Activated CD8-positive, alpha-beta T cell treated with anti-CD3 and anti-CD28 coated beads for 36 hours (primary cell): Measurements from ENCODE around the gene TNRC6C. TPM values are rescaled to one million over a fixed set of nuclear protein-coding genes. Genes with fewer than 3 reads are reported as not detected.
A peak's percentile ranks its signal among the peaks of the same experiment; 100 is the strongest.

Experiments
- ATAC-seq: fragments of 200-7000 bp; cut with Tn5 transposase; one replicate; pipeline ENCODE4 v1.10.0; 2021; ENCODE audit warnings: mild to moderate bottlenecking, moderate library complexity
- CTCF ChIA-PET: fragments of 350-600 bp; sonication (Branson Sonifier 250); formaldehyde crosslinking; loops from one replicate; lab custom pipeline; 2021; ENCODE audit warnings: antibody characterized with exemption; lab: Charles Lee
- POLR2A ChIA-PET: fragments of 350-600 bp; sonication (Branson Sonifier 250); formaldehyde crosslinking; loops from one replicate; lab custom pipeline; 2021; ENCODE audit warnings: antibody characterized with exemption; lab: Charles Lee
- DNase-seq: peaks from one replicate; pipeline ENCODE4 v3.0.0-alpha.2; 2020
- H3K27ac Mint-ChIP-seq: one replicate; pipeline ENCODE4 v1.8.0; 2021; ENCODE audit warnings: mild to moderate bottlenecking, mixed read lengths
- H3K27me3 Mint-ChIP-seq: one replicate; pipeline ENCODE4 v1.8.0; 2021; ENCODE audit warnings: mixed read lengths
- H3K36me3 Mint-ChIP-seq: one replicate; pipeline ENCODE4 v1.8.0; 2021; ENCODE audit warnings: low read depth, mixed read lengths
- H3K4me1 Mint-ChIP-seq: one replicate; pipeline ENCODE4 v1.8.0; 2021; ENCODE audit warnings: low read depth, mixed read lengths
- H3K4me3 Mint-ChIP-seq: one replicate; pipeline ENCODE4 v1.8.0; 2021; ENCODE audit warnings: mild to moderate bottlenecking, moderate library complexity, mixed read lengths
- H3K9me3 Mint-ChIP-seq: one replicate; pipeline ENCODE4 v1.8.0; 2021; ENCODE audit warnings: mixed read lengths
- CTCF ChIP-seq: fragments of 200-600 bp; IDR thresholded peaks from one replicate; pipeline ENCODE4 v1.8.0; 2022; ENCODE audit warnings: antibody characterized with exemption, mild to moderate bottlenecking
- intact Hi-C: fragments of 100-400 bp; cut with micrococcal nuclease; formaldehyde crosslinking; loops from one replicate; pipeline ENCODE4 v1.10.0; 2022
- total RNA-seq, 2 experiments: library from RNA; stranded (reverse); gene quantifications; one replicate each; pipeline ENCODE4 v1.2.3, GENCODE V29; 2021

Gene TNRC6C
- total RNA-seq, 2 experiments from 2014 or later = 26.4 to 26.6 TPM

GRCh38 chr17:78016852-78017251 lies 58.3 kb downstream of the TNRC6C start:
- intact Hi-C loops = loop anchor here (10.0 kb wide), 1 partner anchor 472 kb away; no protein-coding TSS in a partner anchor
- ChIA-PET POLR2A (interaction anchor here (0.6 to 1.3 kb wide), 3 partner anchors 13 to 492 kb away, joined by 3 to 4 read pairs (median 3); no protein-coding TSS in a partner anchor), CTCF (interaction anchor here (0.8 to 4.8 kb wide), 11 partner anchors 8 to 474 kb away, joined by 3 to 37 read pairs (median 4); partner anchors contain the start of gene TNRC6C)
- Mint-ChIP-seq H3K36me3 (peaks cover 3% of the 10 kb centered on the region), H3K4me3 (no peak overlapping the region), H3K27ac (no peak overlapping the region), H3K4me1 (peaks cover 36% of the 10 kb centered on the region), H3K9me3 (no peaks in the 10 kb centered on the region), H3K27me3 (no peaks in the 10 kb centered on the region)
- ATAC-seq (no peak), DNase-seq (no peak)
- TF ChIP-seq CTCF = no peak

GRCh38 chr17:78019367-78019975 lies 61.0 kb downstream of the TNRC6C start:
- Mint-ChIP-seq H3K36me3 (peaks cover 7% of the 10 kb centered on the region), H3K27ac (peak overlapping the region; percentile 90), H3K27me3 (no peaks in the 10 kb centered on the region), H3K9me3 (no peaks in the 10 kb centered on the region), H3K4me1 (peaks cover 31% of the 10 kb centered on the region), H3K4me3 (no peak overlapping the region)
- CTCF ChIA-PET = interaction anchor here (0.7 to 4.8 kb wide), 52 partner anchors 10 to 657 kb away, joined by 3 to 45 read pairs (median 4); partner anchors contain the start of gene TNRC6C
- peak; percentile 72 for TF ChIP-seq CTCF
- POLR2A ChIA-PET = interaction anchor here (0.6 to 1.8 kb wide), 6 partner anchors 12 to 181 kb away, joined by 3 to 4 read pairs (median 4); no protein-coding TSS in a partner anchor
- DNase-seq = no peak
- no peak for ATAC-seq
- intact Hi-C loops = loop anchor here (10.0 kb wide), 1 partner anchor 475 kb away; no protein-coding TSS in a partner anchor

GRCh38 chr17:78019976-78020716 lies 61.6 kb downstream of the TNRC6C start:
- H3K4me3 Mint-ChIP-seq = peak overlapping the region; percentile 50
- ATAC-seq = peak; percentile 78
- intact Hi-C loops = loop anchor here (10.0 kb wide), 1 partner anchor 475 kb away; no protein-coding TSS in a partner anchor
- H3K27me3 Mint-ChIP-seq = no peaks in the 10 kb centered on the region
- TF ChIP-seq CTCF = no peak
- DNase-seq = no peak
- H3K27ac Mint-ChIP-seq = peak overlapping the region; percentile 90
- CTCF ChIA-PET = interaction anchor here (0.6 to 4.8 kb wide), 43 partner anchors 7 to 480 kb away, joined by 3 to 45 read pairs (median 5); no protein-coding TSS in a partner anchor
- H3K36me3 Mint-ChIP-seq = peaks cover 7% of the 10 kb centered on the region
- POLR2A ChIA-PET = interaction anchor here (0.5 to 1.8 kb wide), 10 partner anchors 11 to 648 kb away, joined by 3 to 6 read pairs (median 4); partner anchors contain the start of gene TNRC6C
- no peaks in the 10 kb centered on the region for H3K9me3 Mint-ChIP-seq
- peaks cover 31% of the 10 kb centered on the region for H3K4me1 Mint-ChIP-seq

GRCh38 chr17:78020717-78021108 lies 62.2 kb downstream of the TNRC6C start:
- DNase-seq (no peak), ATAC-seq (peak; percentile 28)
- Mint-ChIP-seq H3K9me3 (no peaks in the 10 kb centered on the region), H3K4me3 (peak overlapping the region; percentile 41), H3K36me3 (peaks cover 7% of the 10 kb centered on the region), H3K27me3 (no peaks in the 10 kb centered on the region), H3K4me1 (peaks cover 31% of the 10 kb centered on the region), H3K27ac (peak overlapping the region; percentile 90)
- intact Hi-C loops = no loop called here
- ChIA-PET CTCF (interaction anchor here (0.6 to 4.8 kb wide), 25 partner anchors 8 to 480 kb away, joined by 3 to 45 read pairs (median 6); no protein-coding TSS in a partner anchor), POLR2A (interaction anchor here (0.7 to 1.8 kb wide), 6 partner anchors 16 to 649 kb away, joined by 3 to 6 read pairs (median 4); partner anchors contain the start of gene TNRC6C)
- TF ChIP-seq CTCF = no peak
